Neutrophil (primary cell): Measurements from ENCODE around the gene YWHAB.

ENCODE experiments used
- H3K27ac ChIP-seq: fragments of 200-600 bp; sonication (generic); 2 replicates; pipeline ENCODE4 v1.5.1; 2016; ENCODE audit warnings: mild to moderate bottlenecking, moderate library complexity
- H3K27me3 ChIP-seq: fragments of 200-600 bp; sonication (generic); 2 replicates; pipeline ENCODE4 v1.6.0; 2016; ENCODE audit warnings: mild to moderate bottlenecking
- H3K36me3 ChIP-seq: fragments of 200-600 bp; sonication (generic); 2 replicates; pipeline ENCODE4 v1.5.1; 2017
- H3K4me1 ChIP-seq, 2 experiments: fragments of 200-600 bp in 1 of 2; sonication (generic) in 1 of 2; 1 replicate in 1 of 2; 2 replicates in 1 of 2; pipeline versions ENCODE4 v1.5.1 to v1.6.1; 2013 to 2016; ENCODE audit warnings: low read depth in 1 of 2, low read length in 1 of 2, mild to moderate bottlenecking in 1 of 2, moderate library complexity in 1 of 2; ENCODE audit not compliant: control insufficient read depth in 1 of 2, insufficient read depth in 1 of 2
- H3K4me3 ChIP-seq, 2 experiments: fragments of 200-600 bp in 1 of 2; sonication (generic) in 1 of 2; 1 replicate in 1 of 2; 2 replicates in 1 of 2; pipeline ENCODE4 v1.5.1; 2013 to 2016; ENCODE audit warnings: low read depth in 1 of 2, low read length in 1 of 2, mild to moderate bottlenecking in 1 of 2, moderate library complexity in 1 of 2
- H3K9me3 ChIP-seq: fragments of 200-600 bp; sonication (generic); 2 replicates; pipeline ENCODE4 v1.5.1; 2016
- CTCF ChIP-seq: fragments of 200-600 bp; sonication (generic); IDR thresholded peaks from 2 replicates; pipeline ENCODE4 v1.5.1; 2016; ENCODE audit warnings: antibody characterized with exemption

Gene YWHAB

GRCh38 chr20:44928595-44928994 is 43.1 kb downstream of the YWHAB start:
- no peaks in the 10 kb centered on the region for H3K9me3 ChIP-seq
- TF ChIP-seq CTCF, result no peak
- no peaks in the 10 kb centered on the region for H3K4me1 ChIP-seq
- H3K27me3 ChIP-seq, result no peaks in the 10 kb centered on the region
- no peak overlapping the region for H3K4me3 ChIP-seq
- peaks cover 51% of the 10 kb centered on the region for H3K36me3 ChIP-seq
- H3K27ac ChIP-seq, result no peak overlapping the region

- no peak overlapping the region for H3K27ac ChIP-seq
- no peak overlapping the region for H3K4me3 ChIP-seq
- H3K9me3 ChIP-seq, result no peaks in the 10 kb centered on the region
- H3K27me3 ChIP-seq, result no peaks in the 10 kb centered on the region
- no peak for TF ChIP-seq CTCF
- H3K36me3 ChIP-seq, result peaks cover 56% of the 10 kb centered on the region
- H3K4me1 ChIP-seq, result no peaks in the 10 kb centered on the region
Measured at GRCh38 chr20:44930517-44931168, 45.1 kb downstream of the YWHAB start.

- no peak for TF ChIP-seq CTCF
- Histone ChIP-seq H3K9me3 (no peaks in the 10 kb centered on the region), H3K36me3 (peaks cover 62% of the 10 kb centered on the region)
Measured at GRCh38 chr20:44931911-44932310, 46.4 kb downstream of the YWHAB start.

GRCh38 chr20:44932916-44933315 is 47.4 kb downstream of the YWHAB start:
- no peaks in the 10 kb centered on the region for H3K9me3 ChIP-seq
- no peak overlapping the region for H3K4me3 ChIP-seq
- no peaks in the 10 kb centered on the region for H3K27me3 ChIP-seq
- TF ChIP-seq CTCF, result no peak
- no peak overlapping the region for H3K27ac ChIP-seq
- H3K36me3 ChIP-seq, result peaks cover 72% of the 10 kb centered on the region
- no peaks in the 10 kb centered on the region for H3K4me1 ChIP-seq

More at GRCh38 chr20:44931911-44932310, 46.4 kb downstream of the YWHAB start:
- Histone ChIP-seq H3K4me1 (no peaks in the 10 kb centered on the region), H3K27ac (no peak overlapping the region), H3K4me3 (no peak overlapping the region), H3K27me3 (no peaks in the 10 kb centered on the region)

- peaks cover 94% of the 10 kb centered on the region for H3K36me3 ChIP-seq
- no peak overlapping the region for H3K4me3 ChIP-seq
- no peak overlapping the region for H3K27ac ChIP-seq
- H3K9me3 ChIP-seq, result no peaks in the 10 kb centered on the region
- no peak for TF ChIP-seq CTCF
- H3K4me1 ChIP-seq, result no peaks in the 10 kb centered on the region
- H3K27me3 ChIP-seq, result no peaks in the 10 kb centered on the region
Measured at GRCh38 chr20:44936510-44936909, 51.0 kb downstream of the YWHAB start.
